HG03135 (cell line): Measurements from ENCODE around the gene PUM2.
"Not testable (repeated sequence)": the region's sequence is repeated elsewhere in the genome, so short reads cannot be mapped to it uniquely, and the experiment has no call there.

ENCODE experiments used
- ATAC-seq: cut with Tn5 transposase; IDR thresholded peaks from one replicate; pipeline ENCODE4 v1.9.1; 2021; ENCODE audit warnings: mild to moderate bottlenecking, moderate library complexity; ENCODE audit not compliant: unreplicated experiment

Gene PUM2

GRCh38 chr2:20294231-20294630 lies 56.4 kb downstream of the PUM2 start:
- no peak for ATAC-seq

GRCh38 chr2:20292984-20293383 lies 57.7 kb downstream of the PUM2 start:
- ATAC-seq, result no peak

GRCh38 chr2:20291846-20292408 lies 58.7 kb downstream of the PUM2 start:
- ATAC-seq, result no peak

GRCh38 chr2:20291106-20291564 lies 59.5 kb downstream of the PUM2 start:
- peak; percentile 77 for ATAC-seq

- no peak for ATAC-seq
Observed at GRCh38 chr2:20288642-20289340, 61.9 kb downstream of the PUM2 start.

GRCh38 chr2:20282916-20283592 lies 67.6 kb downstream of the PUM2 start:
- no peak for ATAC-seq

- ATAC-seq, result no peak
Observed at GRCh38 chr2:20281876-20282275, 68.8 kb downstream of the PUM2 start.

GRCh38 chr2:20273042-20273441 lies 77.6 kb downstream of the PUM2 start:
- ATAC-seq, result no peak

GRCh38 chr2:20268317-20268716 lies 82.3 kb downstream of the PUM2 start:
- not testable (repeated sequence) for ATAC-seq

GRCh38 chr2:20267529-20267928 lies 83.1 kb downstream of the PUM2 start:
- ATAC-seq, result no peak

GRCh38 chr2:20264629-20265028 lies 86.0 kb downstream of the PUM2 start:
- no peak for ATAC-seq

- ATAC-seq, result no peak
Observed at GRCh38 chr2:20257411-20257810, 93.2 kb downstream of the PUM2 start.

- no peak for ATAC-seq
Observed at GRCh38 chr2:20254731-20255130, 95.9 kb downstream of the PUM2 start.

- ATAC-seq, result no peak
Observed at GRCh38 chr2:20250436-20250835, 100.2 kb downstream of the PUM2 start.

- ATAC-seq, result no peak
Observed at GRCh38 chr2:20249170-20249569, 101.5 kb downstream of the PUM2 start.

GRCh38 chr2:20247084-20247483 lies 103.6 kb downstream of the PUM2 start:
- ATAC-seq, result no peak

GRCh38 chr2:20243637-20244036 lies 107.0 kb downstream of the PUM2 start:
- ATAC-seq, result not testable (repeated sequence)

- no peak for ATAC-seq
Observed at GRCh38 chr2:20242727-20243377, 107.8 kb downstream of the PUM2 start.

GRCh38 chr2:20241973-20242726 lies 108.5 kb downstream of the PUM2 start:
- ATAC-seq, result no peak

- not testable (repeated sequence) for ATAC-seq
Observed at GRCh38 chr2:20240291-20240690, 110.4 kb downstream of the PUM2 start.

- ATAC-seq, result no peak
Observed at GRCh38 chr2:20236496-20236895, 114.1 kb downstream of the PUM2 start.
